ENCODE results near the gene DHRS3. TPM values are rescaled to one million over a fixed set of nuclear protein-coding genes. Genes with fewer than 3 reads are reported as not detected.

The DHRS3 gene
- total and polyA plus RNA-seq, 2 of the 13 experiments (the other 11 are each of a cell fraction or from before 2014, with no cell fraction given): 48.5 to 90.5 TPM

DNA sequence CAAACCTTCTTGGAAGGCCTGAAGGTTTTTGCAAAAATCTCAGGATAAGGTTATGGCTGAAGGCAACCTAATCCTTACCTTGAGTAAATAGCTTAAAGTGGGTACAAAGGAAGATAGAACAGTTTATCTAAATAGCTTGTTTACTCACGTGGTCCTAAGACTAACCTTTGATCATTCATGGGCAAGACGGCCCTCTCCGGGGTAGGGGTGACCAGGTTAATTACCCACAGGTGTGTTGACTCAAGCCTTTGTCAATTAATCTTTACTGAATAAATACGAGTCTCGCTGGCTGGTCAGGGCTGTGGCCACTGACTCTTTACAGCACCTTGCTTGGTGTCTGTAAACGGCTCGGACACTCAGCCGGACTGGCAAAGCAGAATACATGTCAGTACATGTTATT is 36.6 kb upstream of the DHRS3 start (continued):
- TF ChIP-seq FOXP1 (IDR thresholded peaks at IDR 0.05) (no peak), FOXP1 (CRISPR knock-in tag; IDR thresholded peaks at IDR 0.05) (peak; percentile 85), ZNF24 (IDR thresholded peaks at IDR 0.05) (no peak), ZNF629 (CRISPR knock-in tag; conservative IDR thresholded peaks at IDR 0.05) (no peak), HOXA7 (CRISPR knock-in tag; IDR thresholded peaks at IDR 0.05) (no peak), SATB2 (CRISPR knock-in tag; IDR thresholded peaks at IDR 0.05) (no peak), NRL (CRISPR knock-in tag; IDR thresholded peaks at IDR 0.05; ENCODE audit: borderline replicate concordance) (no peak), RARA (CRISPR knock-in tag; IDR thresholded peaks at IDR 0.05) (peak; percentile 88), PAWR (CRISPR knock-in tag; IDR thresholded peaks at IDR 0.05; ENCODE audit: borderline replicate concordance) (no peak), ZNF329 (CRISPR knock-in tag; IDR thresholded peaks at IDR 0.05; ENCODE audit: low read depth) (no peak), RXRB (CRISPR knock-in tag; IDR thresholded peaks at IDR 0.05; ENCODE audit: borderline replicate concordance) (peak; percentile 51)
- TF ChIP-seq, protein P1, sequence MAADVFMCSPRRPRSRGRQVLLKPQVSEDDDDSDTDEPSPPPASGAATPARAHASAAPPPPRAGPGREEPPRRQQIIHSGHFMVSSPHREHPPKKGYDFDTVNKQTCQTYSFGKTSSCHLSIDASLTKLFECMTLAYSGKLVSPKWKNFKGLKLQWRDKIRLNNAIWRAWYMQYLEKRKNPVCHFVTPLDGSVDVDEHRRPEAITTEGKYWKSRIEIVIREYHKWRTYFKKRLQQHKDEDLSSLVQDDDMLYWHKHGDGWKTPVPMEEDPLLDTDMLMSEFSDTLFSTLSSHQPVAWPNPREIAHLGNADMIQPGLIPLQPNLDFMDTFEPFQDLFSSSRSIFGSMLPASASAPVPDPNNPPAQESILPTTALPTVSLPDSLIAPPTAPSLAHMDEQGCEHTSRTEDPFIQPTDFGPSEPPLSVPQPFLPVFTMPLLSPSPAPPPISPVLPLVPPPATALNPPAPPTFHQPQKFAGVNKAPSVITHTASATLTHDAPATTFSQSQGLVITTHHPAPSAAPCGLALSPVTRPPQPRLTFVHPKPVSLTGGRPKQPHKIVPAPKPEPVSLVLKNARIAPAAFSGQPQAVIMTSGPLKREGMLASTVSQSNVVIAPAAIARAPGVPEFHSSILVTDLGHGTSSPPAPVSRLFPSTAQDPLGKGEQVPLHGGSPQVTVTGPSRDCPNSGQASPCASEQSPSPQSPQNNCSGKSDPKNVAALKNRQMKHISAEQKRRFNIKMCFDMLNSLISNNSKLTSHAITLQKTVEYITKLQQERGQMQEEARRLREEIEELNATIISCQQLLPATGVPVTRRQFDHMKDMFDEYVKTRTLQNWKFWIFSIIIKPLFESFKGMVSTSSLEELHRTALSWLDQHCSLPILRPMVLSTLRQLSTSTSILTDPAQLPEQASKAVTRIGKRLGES (CRISPR knock-in tag; IDR thresholded peaks at IDR 0.05; ENCODE audit: borderline replicate concordance): no peak
- TF ChIP-seq, protein P2, sequence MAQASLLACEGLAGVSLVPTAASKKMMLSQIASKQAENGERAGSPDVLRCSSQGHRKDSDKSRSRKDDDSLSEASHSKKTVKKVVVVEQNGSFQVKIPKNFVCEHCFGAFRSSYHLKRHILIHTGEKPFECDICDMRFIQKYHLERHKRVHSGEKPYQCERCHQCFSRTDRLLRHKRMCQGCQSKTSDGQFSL (CRISPR knock-in tag; IDR thresholded peaks at IDR 0.05): no peak
- TF ChIP-seq, protein P3, sequence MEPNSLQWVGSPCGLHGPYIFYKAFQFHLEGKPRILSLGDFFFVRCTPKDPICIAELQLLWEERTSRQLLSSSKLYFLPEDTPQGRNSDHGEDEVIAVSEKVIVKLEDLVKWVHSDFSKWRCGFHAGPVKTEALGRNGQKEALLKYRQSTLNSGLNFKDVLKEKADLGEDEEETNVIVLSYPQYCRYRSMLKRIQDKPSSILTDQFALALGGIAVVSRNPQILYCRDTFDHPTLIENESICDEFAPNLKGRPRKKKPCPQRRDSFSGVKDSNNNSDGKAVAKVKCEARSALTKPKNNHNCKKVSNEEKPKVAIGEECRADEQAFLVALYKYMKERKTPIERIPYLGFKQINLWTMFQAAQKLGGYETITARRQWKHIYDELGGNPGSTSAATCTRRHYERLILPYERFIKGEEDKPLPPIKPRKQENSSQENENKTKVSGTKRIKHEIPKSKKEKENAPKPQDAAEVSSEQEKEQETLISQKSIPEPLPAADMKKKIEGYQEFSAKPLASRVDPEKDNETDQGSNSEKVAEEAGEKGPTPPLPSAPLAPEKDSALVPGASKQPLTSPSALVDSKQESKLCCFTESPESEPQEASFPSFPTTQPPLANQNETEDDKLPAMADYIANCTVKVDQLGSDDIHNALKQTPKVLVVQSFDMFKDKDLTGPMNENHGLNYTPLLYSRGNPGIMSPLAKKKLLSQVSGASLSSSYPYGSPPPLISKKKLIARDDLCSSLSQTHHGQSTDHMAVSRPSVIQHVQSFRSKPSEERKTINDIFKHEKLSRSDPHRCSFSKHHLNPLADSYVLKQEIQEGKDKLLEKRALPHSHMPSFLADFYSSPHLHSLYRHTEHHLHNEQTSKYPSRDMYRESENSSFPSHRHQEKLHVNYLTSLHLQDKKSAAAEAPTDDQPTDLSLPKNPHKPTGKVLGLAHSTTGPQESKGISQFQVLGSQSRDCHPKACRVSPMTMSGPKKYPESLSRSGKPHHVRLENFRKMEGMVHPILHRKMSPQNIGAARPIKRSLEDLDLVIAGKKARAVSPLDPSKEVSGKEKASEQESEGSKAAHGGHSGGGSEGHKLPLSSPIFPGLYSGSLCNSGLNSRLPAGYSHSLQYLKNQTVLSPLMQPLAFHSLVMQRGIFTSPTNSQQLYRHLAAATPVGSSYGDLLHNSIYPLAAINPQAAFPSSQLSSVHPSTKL (CRISPR knock-in tag; IDR thresholded peaks at IDR 0.05): peak; percentile 68
- TF ChIP-seq, protein P4, sequence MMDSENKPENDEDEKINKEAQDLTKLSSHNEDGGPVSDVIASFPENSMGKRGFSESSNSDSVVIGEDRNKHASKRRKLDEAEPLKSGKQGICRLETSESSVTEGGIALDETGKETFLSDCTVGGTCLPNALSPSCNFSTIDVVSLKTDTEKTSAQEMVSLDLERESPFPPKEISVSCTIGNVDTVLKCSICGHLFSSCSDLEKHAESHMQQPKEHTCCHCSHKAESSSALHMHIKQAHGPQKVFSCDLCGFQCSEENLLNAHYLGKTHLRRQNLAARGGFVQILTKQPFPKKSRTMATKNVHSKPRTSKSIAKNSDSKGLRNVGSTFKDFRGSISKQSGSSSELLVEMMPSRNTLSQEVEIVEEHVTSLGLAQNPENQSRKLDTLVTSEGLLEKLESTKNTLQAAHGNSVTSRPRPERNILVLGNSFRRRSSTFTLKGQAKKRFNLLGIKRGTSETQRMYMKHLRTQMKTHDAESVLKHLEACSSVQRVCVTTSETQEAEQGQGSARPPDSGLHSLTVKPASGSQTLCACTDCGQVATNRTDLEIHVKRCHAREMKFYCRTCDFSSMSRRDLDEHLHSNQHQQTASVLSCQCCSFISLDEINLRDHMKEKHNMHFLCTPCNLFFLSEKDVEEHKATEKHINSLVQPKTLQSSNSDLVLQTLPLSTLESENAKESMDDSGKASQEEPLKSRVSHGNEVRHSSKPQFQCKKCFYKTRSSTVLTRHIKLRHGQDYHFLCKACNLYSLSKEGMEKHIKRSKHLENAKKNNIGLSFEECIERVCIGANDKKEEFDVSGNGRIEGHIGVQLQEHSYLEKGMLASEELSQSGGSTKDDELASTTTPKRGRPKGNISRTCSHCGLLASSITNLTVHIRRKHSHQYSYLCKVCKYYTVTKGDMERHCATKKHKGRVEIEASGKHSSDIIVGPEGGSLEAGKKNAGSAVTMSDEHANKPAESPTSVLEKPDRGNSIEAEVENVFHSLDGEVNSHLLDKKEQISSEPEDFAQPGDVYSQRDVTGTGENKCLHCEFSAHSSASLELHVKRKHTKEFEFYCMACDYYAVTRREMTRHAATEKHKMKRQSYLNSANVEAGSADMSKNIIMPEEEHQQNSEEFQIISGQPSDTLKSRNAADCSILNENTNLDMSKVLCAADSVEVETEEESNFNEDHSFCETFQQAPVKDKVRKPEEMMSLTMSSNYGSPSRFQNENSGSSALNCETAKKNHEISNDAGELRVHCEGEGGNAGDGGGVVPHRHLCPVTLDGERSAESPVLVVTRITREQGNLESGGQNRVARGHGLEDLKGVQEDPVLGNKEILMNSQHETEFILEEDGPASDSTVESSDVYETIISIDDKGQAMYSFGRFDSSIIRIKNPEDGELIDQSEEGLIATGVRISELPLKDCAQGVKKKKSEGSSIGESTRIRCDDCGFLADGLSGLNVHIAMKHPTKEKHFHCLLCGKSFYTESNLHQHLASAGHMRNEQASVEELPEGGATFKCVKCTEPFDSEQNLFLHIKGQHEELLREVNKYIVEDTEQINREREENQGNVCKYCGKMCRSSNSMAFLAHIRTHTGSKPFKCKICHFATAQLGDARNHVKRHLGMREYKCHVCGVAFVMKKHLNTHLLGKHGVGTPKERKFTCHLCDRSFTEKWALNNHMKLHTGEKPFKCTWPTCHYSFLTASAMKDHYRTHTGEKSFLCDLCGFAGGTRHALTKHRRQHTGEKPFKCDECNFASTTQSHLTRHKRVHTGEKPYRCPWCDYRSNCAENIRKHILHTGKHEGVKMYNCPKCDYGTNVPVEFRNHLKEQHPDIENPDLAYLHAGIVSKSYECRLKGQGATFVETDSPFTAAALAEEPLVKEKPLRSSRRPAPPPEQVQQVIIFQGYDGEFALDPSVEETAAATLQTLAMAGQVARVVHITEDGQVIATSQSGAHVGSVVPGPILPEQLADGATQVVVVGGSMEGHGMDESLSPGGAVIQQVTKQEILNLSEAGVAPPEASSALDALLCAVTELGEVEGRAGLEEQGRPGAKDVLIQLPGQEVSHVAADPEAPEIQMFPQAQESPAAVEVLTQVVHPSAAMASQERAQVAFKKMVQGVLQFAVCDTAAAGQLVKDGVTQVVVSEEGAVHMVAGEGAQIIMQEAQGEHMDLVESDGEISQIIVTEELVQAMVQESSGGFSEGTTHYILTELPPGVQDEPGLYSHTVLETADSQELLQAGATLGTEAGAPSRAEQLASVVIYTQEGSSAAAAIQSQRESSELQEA (CRISPR knock-in tag; IDR thresholded peaks at IDR 0.05; ENCODE audit: not compliant biosample characterization): no peak
